Suprapubic skin (tissue), 4 donors: Measurements from ENCODE around the gene SYN1. TPM values are rescaled to one million over a fixed set of nuclear protein-coding genes. Genes with fewer than 3 reads are reported as not detected.

Source experiments
- DNase-seq, 2 donors: peaks; one replicate each; pipeline ENCODE4 v3.0.0-alpha.2; 2019; ENCODE audit warnings: low spot score in 2 of 2
- H3K27ac ChIP-seq: fragments of 200-600 bp; sonication (generic); one replicate; pipeline ENCODE4 v1.5.1; 2019
- H3K27me3 ChIP-seq: fragments of 200-600 bp; sonication (generic); one replicate; pipeline ENCODE4 v1.5.1; 2019
- H3K36me3 ChIP-seq: fragments of 200-600 bp; sonication (generic); one replicate; pipeline ENCODE4 v1.5.1; 2019
- H3K4me1 ChIP-seq: fragments of 200-600 bp; sonication (generic); one replicate; pipeline ENCODE4 v1.5.1; 2019
- H3K4me3 ChIP-seq: fragments of 200-600 bp; sonication (generic); one replicate; pipeline ENCODE4 v1.5.1; 2019; ENCODE audit warnings: mild to moderate bottlenecking
- H3K9me3 ChIP-seq: fragments of 200-600 bp; sonication (generic); one replicate; pipeline ENCODE4 v1.5.1; 2019
- CTCF ChIP-seq, 2 donors: fragments of 200-600 bp in 1 of 2; fragments of 450-650 bp in 1 of 2; sonication (generic) in 1 of 2; IDR thresholded peaks; one replicate each; pipeline ENCODE4 v1.5.1; 2016 to 2019; ENCODE audit warnings: antibody characterized with exemption in 2 of 2, mild to moderate bottlenecking in 1 of 2, moderate library complexity in 1 of 2
- EP300 ChIP-seq: sonication (generic); formaldehyde crosslinking; IDR thresholded peaks from one replicate; pipeline ENCODE4 v1.6.1; 2017; ENCODE audit warnings: antibody characterized with exemption
- POLR2A ChIP-seq, 2 donors: fragments of 450-650 bp; IDR thresholded peaks; one replicate each; pipeline ENCODE4 v1.6.1; 2017; ENCODE audit warnings: antibody characterized with exemption in 2 of 2, mild to moderate bottlenecking in 2 of 2, moderate library complexity in 2 of 2
- POLR2AphosphoS5 ChIP-seq, 3 donors: sonication (generic); formaldehyde crosslinking; IDR thresholded peaks; one replicate each; pipeline ENCODE4 v1.6.1; 2017; ENCODE audit warnings: antibody characterized with exemption in 3 of 3
- whole genome bisulfite sequencing: methylation state at CpG from one replicate; pipeline ENCODE4 v1.1.5; 2018; 5-methylcytosine and 5-hydroxymethylcytosine counted together
- total RNA-seq, 4 donors: library from RNA; depleted of rRNA; stranded (reverse); fragments of >200 nt; gene quantifications; one replicate each; pipeline ENCODE4 v1.1.0, GENCODE V29; 2016

SYN1 gene
- total RNA-seq, 4 donors from 2014 or later, result 0.34 to 2.2 (median 0.89) TPM; not detected in 1

- no peak for DNase-seq
- whole genome bisulfite sequencing, result 53% methylated on average over 9 of the region's 9 CpGs
- no peaks in the 10 kb centered on the region for H3K9me3 ChIP-seq
Measured at GRCh38 chrX:47577424-47577823, 42.2 kb downstream of the SYN1 start.

DNA sequence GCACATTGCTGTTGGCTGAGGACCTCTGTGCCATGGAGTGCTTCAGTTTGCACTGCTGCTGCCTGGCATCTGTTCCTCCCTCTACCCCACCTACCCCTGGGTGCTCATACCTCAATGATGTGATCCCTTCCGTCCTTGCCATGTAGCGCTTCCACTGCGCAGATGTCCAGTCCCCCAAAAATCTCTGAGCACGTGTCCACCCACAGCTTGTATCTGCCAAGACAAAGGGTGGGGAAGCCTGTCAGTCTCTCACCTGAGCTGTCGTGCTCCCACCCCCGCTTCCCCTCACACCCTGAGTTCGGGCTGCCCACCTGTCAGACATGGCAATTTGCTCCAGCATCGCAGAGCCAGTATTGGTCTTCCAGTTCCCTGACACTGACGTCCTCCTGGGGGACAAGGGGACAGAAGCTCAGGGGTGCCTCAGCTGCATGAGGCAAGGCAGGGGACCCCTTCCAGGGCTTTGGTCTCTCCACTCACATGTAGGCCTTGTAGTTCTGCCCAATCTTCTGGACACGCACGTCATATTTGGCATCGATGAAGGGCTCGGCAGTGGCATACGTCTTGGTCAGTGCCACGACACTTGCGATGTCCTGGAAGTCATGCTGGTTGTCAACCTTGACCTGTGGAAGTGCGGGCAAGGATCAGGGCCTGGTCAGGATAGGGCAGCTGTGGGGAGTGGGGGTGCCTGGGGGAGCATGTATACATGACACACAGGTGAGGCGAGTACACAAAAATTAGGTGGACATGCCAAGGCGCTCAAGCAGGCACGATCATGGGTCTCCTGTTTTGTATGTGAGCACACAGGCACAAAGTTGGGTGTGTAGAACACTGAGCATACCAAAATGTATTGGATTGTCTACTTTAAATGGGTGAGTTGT, 43.4 kb downstream of the SYN1 start:
- peaks cover 7% of the 10 kb centered on the region for H3K36me3 ChIP-seq
- no peak overlapping the region for H3K4me3 ChIP-seq
- no peak for DNase-seq
- no peaks in the 10 kb centered on the region for H3K9me3 ChIP-seq
- TF ChIP-seq POLR2AphosphoS5 (IDR thresholded peaks at IDR 0.05), result no peak
- TF ChIP-seq EP300, result no peak
- TF ChIP-seq POLR2A (IDR thresholded peaks at IDR 0.05), result no peak
- no peak for TF ChIP-seq CTCF (IDR thresholded peaks at IDR 0.05)
- no peak overlapping the region for H3K27ac ChIP-seq
- no peaks in the 10 kb centered on the region for H3K27me3 ChIP-seq
- WGBS, result 92% methylated on average over 20 of the region's 20 CpGs
- peaks cover 14% of the 10 kb centered on the region for H3K4me1 ChIP-seq

More at GRCh38 chrX:47577424-47577823, 42.2 kb downstream of the SYN1 start:
- Histone ChIP-seq H3K4me1 (peaks cover 21% of the 10 kb centered on the region), H3K27me3 (no peaks in the 10 kb centered on the region), H3K4me3 (no peak overlapping the region), H3K27ac (no peak overlapping the region), H3K36me3 (no peaks in the 10 kb centered on the region)
- TF ChIP-seq EP300 (no peak), POLR2AphosphoS5 (IDR thresholded peaks at IDR 0.05) (no peak), POLR2A (IDR thresholded peaks at IDR 0.05) (no peak), CTCF (IDR thresholded peaks at IDR 0.05) (no peak)

GRCh38 chrX:47574547-47575301, 44.9 kb downstream of the SYN1 start:
- H3K4me1 ChIP-seq, result peaks cover 14% of the 10 kb centered on the region
- no peak for TF ChIP-seq POLR2A (IDR thresholded peaks at IDR 0.05)
- TF ChIP-seq EP300, result no peak
- TF ChIP-seq POLR2AphosphoS5 (IDR thresholded peaks at IDR 0.05), result no peak
- TF ChIP-seq CTCF (IDR thresholded peaks at IDR 0.05), result no peak
- no peaks in the 10 kb centered on the region for H3K27me3 ChIP-seq
- peak in 1 of 2 donors; percentile 63 for DNase-seq
- no peaks in the 10 kb centered on the region for H3K9me3 ChIP-seq
- 59% methylated on average over 13 of the region's 27 CpGs for WGBS
- H3K27ac ChIP-seq, result no peak overlapping the region
- peak overlapping the region; percentile 34 for H3K4me3 ChIP-seq
- peaks cover 20% of the 10 kb centered on the region for H3K36me3 ChIP-seq

- no CpG with 5 or more reads among the region's 41 CpGs for WGBS
- Histone ChIP-seq H3K4me1 (peaks cover 14% of the 10 kb centered on the region), H3K4me3 (peak overlapping the region; percentile 34), H3K9me3 (no peaks in the 10 kb centered on the region), H3K27me3 (no peaks in the 10 kb centered on the region), H3K36me3 (peaks cover 26% of the 10 kb centered on the region), H3K27ac (peak overlapping the region; percentile 51)
- TF ChIP-seq POLR2AphosphoS5 (IDR thresholded peaks at IDR 0.05) (no peak), CTCF (IDR thresholded peaks at IDR 0.05) (no peak), EP300 (no peak), POLR2A (IDR thresholded peaks at IDR 0.05) (no peak)
- peak in 1 of 2 donors; percentile 61 for DNase-seq
Measured at GRCh38 chrX:47574076-47574546, 45.5 kb downstream of the SYN1 start.
